Measurements from ENCODE around the gene WTIP.
A peak's percentile ranks its signal among the peaks of the same experiment; 100 is the strongest.
"Not testable (repeated sequence)": the region's sequence is repeated elsewhere in the genome, so short reads cannot be mapped to it uniquely, and the experiment has no call there.

Gene WTIP

GRCh38 chr19:34480971-34481841, at the start of gene WTIP:
Gene WTIP, plus strand, starts transcription at chr19:34481758. Its CDS starts 217 bp downstream, at chr19:34481975.
- peak; percentile 48 for DNase-seq

GRCh38 chr19:34432797-34433196, 48.8 kb upstream of the WTIP start:
- no peak for DNase-seq

- DNase-seq: no peak
Observed at GRCh38 chr19:34436716-34437115, 44.8 kb upstream of the WTIP start.

GRCh38 chr19:34448191-34448590, 33.4 kb upstream of the WTIP start:
- no peak for DNase-seq

GRCh38 chr19:34452723-34453122, 28.8 kb upstream of the WTIP start:
- DNase-seq: no peak

- no peak for DNase-seq
Observed at GRCh38 chr19:34454091-34454490, 27.5 kb upstream of the WTIP start.

- DNase-seq: no peak
Observed at GRCh38 chr19:34454685-34455084, 26.9 kb upstream of the WTIP start.

- not testable (repeated sequence) for DNase-seq
Observed at GRCh38 chr19:34455783-34456480, 25.6 kb upstream of the WTIP start.

GRCh38 chr19:34457446-34457845, 24.1 kb upstream of the WTIP start:
- no peak for DNase-seq

- no peak for DNase-seq
Observed at GRCh38 chr19:34458677-34459076, 22.9 kb upstream of the WTIP start.

GRCh38 chr19:34459614-34460013, 21.9 kb upstream of the WTIP start:
- DNase-seq: no peak

- DNase-seq: no peak
Observed at GRCh38 chr19:34461375-34462100, 20.0 kb upstream of the WTIP start.

GRCh38 chr19:34464785-34465184, 16.8 kb upstream of the WTIP start:
- DNase-seq: not testable (repeated sequence)

- no peak for DNase-seq
Observed at GRCh38 chr19:34468409-34468808, 13.1 kb upstream of the WTIP start.

GRCh38 chr19:34469026-34469425, 12.5 kb upstream of the WTIP start:
- not testable (repeated sequence) for DNase-seq

GRCh38 chr19:34471906-34472700, 9.5 kb upstream of the WTIP start:
- no peak for DNase-seq

- DNase-seq: no peak
Observed at GRCh38 chr19:34474233-34474989, 7.1 kb upstream of the WTIP start.

- peak; percentile 59 for DNase-seq
Observed at GRCh38 chr19:34475026-34475974, 6.3 kb upstream of the WTIP start.

GRCh38 chr19:34475975-34476594, 5.5 kb upstream of the WTIP start:
- no peak for DNase-seq

- DNase-seq: not testable (repeated sequence)
Observed at GRCh38 chr19:34478496-34478895, 3.1 kb upstream of the WTIP start.
